ENCODE measurements around the gene TBRG1. TPM values are rescaled to one million over a fixed set of nuclear protein-coding genes. Genes with fewer than 3 reads are reported as not detected.

The TBRG1 gene
- total RNA-seq, 1 donor from 2014 or later = 29.4 TPM

DNA sequence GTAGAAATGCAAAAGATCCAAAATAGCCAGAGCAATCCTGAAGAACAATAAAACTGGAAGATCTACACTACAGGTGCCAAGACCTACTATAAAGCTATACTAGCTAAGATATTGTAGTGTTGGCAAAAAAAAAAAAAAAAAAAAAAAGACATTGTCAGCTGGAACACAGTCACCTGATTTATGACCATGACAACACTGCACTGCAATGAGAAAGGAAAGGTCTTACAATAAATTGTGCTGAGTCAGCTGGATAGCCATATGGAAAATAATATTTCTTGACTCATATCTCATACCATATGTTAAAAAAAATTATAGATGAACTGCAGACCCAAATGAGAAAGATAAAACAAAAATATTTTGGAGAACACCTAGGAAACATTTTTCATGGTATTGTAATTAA is 14.5 kb upstream of the TBRG1 start:
- Mint-ChIP-seq H3K9me3 (no peaks in the 10 kb centered on the region), H3K4me3 (no peak overlapping the region), H3K27ac (no peak overlapping the region), H3K36me3 (no peaks in the 10 kb centered on the region), H3K4me1 (ENCODE audit: unreplicated experiment) (no peaks in the 10 kb centered on the region), H3K27me3 (peaks cover 3% of the 10 kb centered on the region)
- TF ChIP-seq, protein P1, sequence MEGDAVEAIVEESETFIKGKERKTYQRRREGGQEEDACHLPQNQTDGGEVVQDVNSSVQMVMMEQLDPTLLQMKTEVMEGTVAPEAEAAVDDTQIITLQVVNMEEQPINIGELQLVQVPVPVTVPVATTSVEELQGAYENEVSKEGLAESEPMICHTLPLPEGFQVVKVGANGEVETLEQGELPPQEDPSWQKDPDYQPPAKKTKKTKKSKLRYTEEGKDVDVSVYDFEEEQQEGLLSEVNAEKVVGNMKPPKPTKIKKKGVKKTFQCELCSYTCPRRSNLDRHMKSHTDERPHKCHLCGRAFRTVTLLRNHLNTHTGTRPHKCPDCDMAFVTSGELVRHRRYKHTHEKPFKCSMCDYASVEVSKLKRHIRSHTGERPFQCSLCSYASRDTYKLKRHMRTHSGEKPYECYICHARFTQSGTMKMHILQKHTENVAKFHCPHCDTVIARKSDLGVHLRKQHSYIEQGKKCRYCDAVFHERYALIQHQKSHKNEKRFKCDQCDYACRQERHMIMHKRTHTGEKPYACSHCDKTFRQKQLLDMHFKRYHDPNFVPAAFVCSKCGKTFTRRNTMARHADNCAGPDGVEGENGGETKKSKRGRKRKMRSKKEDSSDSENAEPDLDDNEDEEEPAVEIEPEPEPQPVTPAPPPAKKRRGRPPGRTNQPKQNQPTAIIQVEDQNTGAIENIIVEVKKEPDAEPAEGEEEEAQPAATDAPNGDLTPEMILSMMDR (conservative IDR thresholded peaks at IDR 0.05) = no peak
- DNase-seq (ENCODE audit: extremely low spot score, unreplicated experiment) = no peak

DNA sequence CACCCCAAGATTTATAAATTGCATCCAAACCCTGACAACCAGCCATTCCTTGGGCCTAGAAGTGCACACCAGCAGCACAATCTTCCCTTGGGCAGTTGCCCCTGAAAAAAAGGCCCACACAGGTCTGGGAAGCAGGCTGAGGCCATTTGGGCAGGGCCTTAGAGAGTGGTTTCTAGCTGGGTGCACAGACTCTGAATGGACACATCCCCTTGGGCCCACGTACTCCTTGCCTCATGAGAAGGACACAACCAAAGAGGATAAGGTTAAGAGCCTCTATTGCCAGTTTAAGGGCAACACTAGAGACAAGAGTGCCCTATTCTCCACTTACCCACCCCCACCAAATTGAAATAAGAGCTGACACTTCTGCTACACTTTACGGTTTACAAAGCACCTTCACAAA is 12.4 kb upstream of the TBRG1 start:
- TF ChIP-seq, protein P1 (conservative IDR thresholded peaks at IDR 0.05) = no peak
- no peak for DNase-seq (ENCODE audit: extremely low spot score, unreplicated experiment)
- Mint-ChIP-seq H3K27me3 (peaks cover 9% of the 10 kb centered on the region), H3K36me3 (no peaks in the 10 kb centered on the region), H3K4me1 (ENCODE audit: unreplicated experiment) (no peaks in the 10 kb centered on the region), H3K27ac (no peak overlapping the region), H3K4me3 (no peak overlapping the region), H3K9me3 (no peaks in the 10 kb centered on the region)

GRCh38 chr11:124611064-124611463 is 11.6 kb upstream of the TBRG1 start, which contains the start of gene PANX3:
TSS of gene PANX3 (plus strand) at chr11:124611428. CDS start at chr11:124611557, 129 bp downstream.
- Mint-ChIP-seq H3K36me3 (no peaks in the 10 kb centered on the region), H3K27ac (no peak within 1 kb of the TSS), H3K4me3 (no peak within 1 kb of the TSS), H3K9me3 (no peaks in the 10 kb centered on the region), H3K27me3 (peaks cover 11% of the 10 kb centered on the region), H3K4me1 (ENCODE audit: unreplicated experiment) (no peaks in the 10 kb centered on the region)
- DNase-seq (ENCODE audit: extremely low spot score, unreplicated experiment) = no peak
- TF ChIP-seq, protein P1 (conservative IDR thresholded peaks at IDR 0.05) = no peak

DNA sequence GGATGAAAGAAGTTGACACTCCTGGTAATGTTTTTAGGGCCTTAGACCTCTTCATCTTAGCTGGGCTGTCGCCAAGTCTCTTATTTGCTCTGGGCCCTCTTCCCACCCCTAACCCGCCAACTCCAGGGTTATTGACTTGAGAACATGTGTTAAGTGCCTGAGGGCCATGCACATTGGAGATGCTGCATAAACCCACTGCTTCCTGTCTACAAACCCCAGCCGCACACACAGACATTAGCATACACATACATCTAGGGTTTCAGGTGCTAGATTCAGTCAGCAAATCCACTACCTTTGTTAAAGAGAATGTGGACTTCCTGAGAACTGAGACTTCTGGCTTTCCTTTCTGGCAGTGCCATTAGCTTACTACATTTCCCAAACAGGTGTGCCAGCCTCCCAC is 10.6 kb upstream of the TBRG1 start:
- Mint-ChIP-seq H3K4me1 (ENCODE audit: unreplicated experiment) (no peaks in the 10 kb centered on the region), H3K27ac (no peak overlapping the region), H3K36me3 (no peaks in the 10 kb centered on the region)

GRCh38 chr11:124612567-124613246 is 10.0 kb upstream of the TBRG1 start:
- DNase-seq (ENCODE audit: extremely low spot score, unreplicated experiment) = no peak
- no peak overlapping the region for H3K27ac Mint-ChIP-seq
- H3K9me3 Mint-ChIP-seq = no peaks in the 10 kb centered on the region
- H3K4me1 Mint-ChIP-seq (ENCODE audit: unreplicated experiment) = no peaks in the 10 kb centered on the region
- TF ChIP-seq, protein P1 (conservative IDR thresholded peaks at IDR 0.05) = no peak
- H3K27me3 Mint-ChIP-seq = peaks cover 17% of the 10 kb centered on the region
- H3K4me3 Mint-ChIP-seq = no peak overlapping the region
- no peaks in the 10 kb centered on the region for H3K36me3 Mint-ChIP-seq

More for the DNA sequence above, 10.6 kb upstream of the TBRG1 start:
- Mint-ChIP-seq H3K9me3 (no peaks in the 10 kb centered on the region), H3K4me3 (no peak overlapping the region), H3K27me3 (peaks cover 11% of the 10 kb centered on the region)
- DNase-seq (ENCODE audit: extremely low spot score, unreplicated experiment) = no peak
- TF ChIP-seq, protein P1 (conservative IDR thresholded peaks at IDR 0.05) = no peak
